ENCODE results near the gene LENG1.

Gene LENG1

GRCh38 chr19:54164369-54165068 lies 5.0 kb upstream of the LENG1 start:
- no peak for DNase-seq (ENCODE audit: low read depth in 2 of 2)

- no peak for DNase-seq (ENCODE audit: low read depth in 2 of 2)
Observed at GRCh38 chr19:54162884-54163283, 3.4 kb upstream of the LENG1 start.

DNA sequence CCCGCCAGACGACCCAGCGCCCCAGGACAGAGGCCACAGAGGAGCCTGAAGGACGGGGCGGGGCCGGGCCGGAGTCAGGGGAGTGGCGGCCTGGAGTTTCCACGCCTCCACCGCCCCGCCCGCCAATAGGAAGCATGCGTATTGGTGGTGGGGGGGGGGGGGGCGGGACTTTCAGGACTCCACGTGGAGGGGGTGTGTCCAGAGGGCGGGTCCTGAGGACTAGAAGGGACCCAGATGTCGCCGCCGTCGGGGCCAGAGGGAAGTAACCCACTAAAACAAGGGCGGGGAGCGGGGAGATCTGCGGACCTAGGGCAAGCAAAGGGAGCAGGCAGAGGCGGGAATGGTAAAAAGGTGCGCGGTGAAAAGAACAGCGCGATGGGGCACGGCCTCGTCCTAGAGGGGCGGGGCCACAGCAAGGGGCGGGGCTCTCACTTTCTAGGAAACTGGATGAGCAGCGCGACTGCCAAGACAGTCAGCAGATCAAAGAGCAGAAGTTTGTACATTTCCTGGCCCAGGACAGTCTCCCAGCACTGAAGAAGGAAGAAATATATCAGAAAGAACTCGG lies 2.8 kb upstream of the LENG1 start:
- peak; percentile 15 to 16 for DNase-seq (ENCODE audit: low read depth in 2 of 2)

DNA sequence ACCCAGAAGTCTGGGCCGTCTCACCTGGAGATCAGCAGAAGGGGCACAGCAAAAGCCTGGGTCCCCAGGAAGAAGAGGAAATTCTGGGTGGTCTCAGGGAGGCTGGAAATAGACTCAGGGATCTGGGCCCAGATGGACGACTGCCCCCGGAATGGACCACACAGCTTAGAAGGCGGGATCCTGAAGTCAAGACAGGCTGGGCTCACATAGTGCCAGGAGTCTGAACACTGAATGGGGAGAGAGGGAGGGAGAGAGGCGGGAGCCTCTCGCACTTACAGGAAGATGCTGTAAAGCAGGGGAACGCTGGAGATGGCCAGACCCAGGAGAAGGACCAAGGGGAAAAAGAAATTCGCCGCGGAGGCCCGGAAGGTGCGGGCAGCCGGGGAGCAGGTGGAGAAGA lies 1.3 kb upstream of the LENG1 start:
- no peak for DNase-seq (ENCODE audit: low read depth in 2 of 2)

DNA sequence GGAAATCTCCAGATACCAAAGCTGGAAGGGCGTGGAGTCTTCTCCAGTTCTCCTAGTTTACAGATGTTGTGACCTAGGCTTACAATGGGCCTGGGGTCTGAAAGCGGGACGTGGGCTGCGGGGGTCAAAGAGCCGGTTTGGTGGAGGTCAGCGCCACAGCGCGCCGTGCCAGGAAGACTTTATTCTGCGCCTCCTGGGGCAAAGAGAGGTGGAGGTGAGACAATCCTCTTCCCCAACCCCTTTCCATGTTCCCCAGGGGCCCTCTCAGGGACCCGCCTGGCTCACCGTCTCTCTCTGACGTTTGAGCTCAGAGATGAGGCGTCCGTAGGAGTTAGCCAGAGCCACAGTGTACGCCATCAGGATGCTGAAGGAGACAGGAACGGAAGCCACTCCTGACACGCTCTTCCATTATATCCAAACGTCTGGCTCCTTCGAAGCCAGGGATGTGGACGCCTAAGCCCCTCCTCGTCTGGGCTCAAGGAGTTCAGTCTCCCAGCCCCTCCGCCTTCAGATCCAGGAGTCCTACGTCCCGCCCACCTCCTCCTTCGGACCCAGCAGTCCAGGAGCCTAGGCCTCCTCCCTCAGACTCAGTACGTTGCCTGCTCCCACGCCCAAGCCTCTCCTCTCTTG lies 776 bp upstream of the LENG1 start:
- no peak for DNase-seq (ENCODE audit: low read depth in 2 of 2)

- no peak for DNase-seq (ENCODE audit: low read depth in 2 of 2)
Observed at GRCh38 chr19:54158812-54159351, 639 bp downstream of the LENG1 start.

DNA sequence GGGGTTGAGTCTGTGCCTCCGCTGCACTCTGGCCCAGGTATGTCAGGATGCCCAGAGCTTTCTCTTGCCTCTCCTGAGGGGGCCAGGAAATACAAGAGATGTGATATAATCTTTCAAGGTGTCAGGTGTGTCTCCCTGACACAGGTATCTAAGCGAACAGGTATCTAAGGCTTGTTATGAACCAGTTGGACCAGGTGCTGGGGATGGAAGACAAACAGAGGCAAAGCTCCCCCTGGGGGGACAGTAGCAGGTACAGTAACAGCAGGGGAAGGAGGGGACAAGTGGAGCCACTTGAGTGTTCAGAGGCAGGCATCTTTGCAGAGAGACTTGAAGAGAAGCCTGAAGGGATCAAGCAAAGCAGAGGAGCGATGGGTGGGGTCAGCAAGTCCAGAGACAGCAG lies 2.6 kb downstream of the LENG1 start:
- DNase-seq (ENCODE audit: low read depth in 2 of 2), result no peak

DNA sequence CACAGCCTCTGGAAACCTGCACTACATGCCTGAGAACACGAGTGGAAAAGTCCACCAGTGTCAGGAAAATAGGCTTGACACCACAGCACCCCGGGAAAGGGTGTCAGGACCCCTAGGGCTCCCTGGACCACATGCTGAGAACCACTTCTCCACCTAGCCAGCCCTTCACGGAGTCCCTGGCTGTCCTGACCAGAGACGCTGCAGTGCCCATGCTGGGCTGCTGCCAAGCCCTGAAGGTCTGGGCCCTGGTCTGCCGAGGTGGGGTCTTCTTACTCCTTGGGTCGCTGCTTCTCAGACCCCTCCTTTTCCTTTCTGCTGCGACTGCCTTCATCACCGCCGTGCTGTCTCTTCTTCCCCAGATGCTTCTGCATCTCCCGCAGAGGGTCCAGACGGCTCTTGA lies 3.0 kb downstream of the LENG1 start:
- no peak for DNase-seq (ENCODE audit: low read depth in 2 of 2)

GRCh38 chr19:54155694-54156093 lies 3.8 kb downstream of the LENG1 start:
- DNase-seq (ENCODE audit: low read depth in 2 of 2), result no peak

DNA sequence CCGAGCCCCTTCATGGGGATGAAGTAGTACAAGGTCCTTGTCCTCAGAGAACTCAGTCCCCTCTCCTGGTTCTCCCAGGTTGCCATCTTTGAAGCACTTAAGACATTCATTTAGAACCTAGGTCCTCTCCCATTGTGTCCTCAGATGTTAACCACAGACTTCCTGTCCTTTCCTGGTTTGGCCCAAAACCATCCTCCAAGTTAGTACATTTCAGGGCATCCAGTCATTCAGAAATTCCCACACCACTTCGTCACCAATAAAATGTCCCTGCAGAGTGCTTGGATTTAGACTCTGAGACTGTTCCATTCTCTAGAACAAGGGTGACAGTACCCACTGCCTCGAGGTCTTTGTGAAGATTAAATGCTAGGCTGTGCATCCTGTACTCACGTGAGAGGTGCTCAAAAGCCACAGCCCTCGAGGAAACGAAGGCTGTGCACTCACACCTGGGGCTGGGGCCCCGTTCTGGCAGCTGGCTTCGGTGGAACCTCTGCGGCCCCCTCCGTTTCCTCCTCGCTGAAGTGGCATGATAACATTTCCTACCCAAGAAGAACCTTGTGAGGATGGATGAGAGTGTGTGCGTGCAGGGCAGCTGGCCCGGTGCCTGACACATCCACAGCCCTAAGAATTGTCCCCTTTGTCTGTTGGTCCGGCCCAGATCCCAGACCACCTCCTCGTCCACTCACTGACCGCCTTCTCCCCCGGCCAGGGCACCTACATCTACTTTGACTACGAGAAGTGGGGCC lies 4.7 kb downstream of the LENG1 start:
- no peak for DNase-seq (ENCODE audit: low read depth in 2 of 2)

DNA sequence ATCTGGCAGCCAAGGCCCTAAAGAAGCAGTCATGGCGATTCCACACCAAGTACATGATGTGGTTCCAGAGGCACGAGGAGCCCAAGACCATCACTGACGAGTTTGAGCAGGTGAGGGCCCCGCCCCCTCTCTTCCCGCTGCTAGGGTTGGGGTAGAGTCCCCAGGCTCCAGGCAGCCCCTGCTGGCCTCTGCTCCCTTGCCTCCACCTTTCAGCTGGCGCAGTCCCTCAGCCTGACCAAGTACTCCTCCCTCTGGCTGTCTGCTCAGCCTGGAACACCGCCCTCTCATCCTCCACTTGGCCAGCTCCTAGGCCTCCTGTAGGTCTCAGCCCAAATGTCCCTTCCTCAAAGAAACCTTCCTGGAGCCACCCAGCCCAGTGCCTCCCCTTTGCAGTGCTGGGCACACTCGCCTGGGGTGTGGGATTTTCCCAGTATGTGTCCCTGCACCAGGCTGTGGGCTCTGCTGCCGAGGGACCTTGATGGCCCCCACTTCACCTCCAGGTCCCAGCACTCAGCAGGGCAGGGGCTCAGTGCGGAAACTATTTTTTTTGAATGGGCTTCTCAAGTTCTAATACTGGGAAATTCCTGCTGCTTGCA lies 5.7 kb downstream of the LENG1 start:
- no peak for DNase-seq (ENCODE audit: low read depth in 2 of 2)

DNA sequence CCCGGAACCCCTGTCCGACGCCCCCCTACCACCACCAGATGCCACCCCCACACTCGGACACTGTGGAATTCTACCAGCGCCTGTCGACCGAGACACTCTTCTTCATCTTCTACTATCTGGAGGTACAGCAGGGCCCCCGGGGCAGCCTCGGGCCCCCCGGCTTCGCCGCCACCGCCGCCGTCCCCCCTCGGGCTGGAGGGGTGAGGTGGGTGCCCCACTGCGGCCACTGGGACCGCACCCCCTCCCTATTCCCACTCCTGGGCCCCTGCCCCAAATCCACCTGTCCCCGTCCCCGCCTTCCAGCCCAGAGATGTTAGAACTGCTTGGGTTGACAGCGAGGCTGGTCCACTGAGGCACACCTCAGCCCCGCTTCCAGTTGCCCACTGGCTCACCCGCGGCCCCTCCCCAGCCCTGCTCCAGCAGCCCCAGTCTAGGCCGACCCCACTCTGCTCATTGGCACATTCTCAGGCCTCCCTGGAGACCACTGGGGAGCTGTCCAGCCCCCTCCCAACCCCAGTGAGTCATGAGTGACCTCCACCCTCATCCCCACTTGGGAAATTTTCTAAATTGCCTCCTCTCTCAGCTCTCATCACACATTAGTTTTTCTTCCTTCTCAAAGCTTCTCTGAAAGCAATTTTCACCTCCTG lies 6.5 kb downstream of the LENG1 start:
- DNase-seq (ENCODE audit: low read depth in 2 of 2), result no peak

DNA sequence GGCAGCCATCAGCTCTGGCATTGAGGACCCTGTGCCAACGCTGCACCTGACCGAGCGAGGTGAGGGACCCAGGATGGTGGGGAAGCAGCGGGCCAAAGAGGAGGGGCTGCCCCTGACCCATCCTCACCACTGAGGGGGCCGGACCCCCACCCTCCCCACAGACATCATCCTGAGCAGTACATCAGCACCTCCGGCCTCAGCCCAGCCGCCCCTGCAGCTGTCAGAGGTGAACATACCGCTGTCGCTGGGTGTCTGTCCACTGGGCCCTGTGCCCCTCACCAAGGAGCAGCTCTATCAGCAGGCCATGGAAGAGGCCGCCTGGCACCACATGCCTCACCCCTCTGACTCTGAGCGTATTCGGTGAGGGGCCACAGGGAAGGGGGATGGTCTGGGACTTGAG lies 7.3 kb downstream of the LENG1 start:
- DNase-seq (ENCODE audit: low read depth in 2 of 2), result no peak

DNA sequence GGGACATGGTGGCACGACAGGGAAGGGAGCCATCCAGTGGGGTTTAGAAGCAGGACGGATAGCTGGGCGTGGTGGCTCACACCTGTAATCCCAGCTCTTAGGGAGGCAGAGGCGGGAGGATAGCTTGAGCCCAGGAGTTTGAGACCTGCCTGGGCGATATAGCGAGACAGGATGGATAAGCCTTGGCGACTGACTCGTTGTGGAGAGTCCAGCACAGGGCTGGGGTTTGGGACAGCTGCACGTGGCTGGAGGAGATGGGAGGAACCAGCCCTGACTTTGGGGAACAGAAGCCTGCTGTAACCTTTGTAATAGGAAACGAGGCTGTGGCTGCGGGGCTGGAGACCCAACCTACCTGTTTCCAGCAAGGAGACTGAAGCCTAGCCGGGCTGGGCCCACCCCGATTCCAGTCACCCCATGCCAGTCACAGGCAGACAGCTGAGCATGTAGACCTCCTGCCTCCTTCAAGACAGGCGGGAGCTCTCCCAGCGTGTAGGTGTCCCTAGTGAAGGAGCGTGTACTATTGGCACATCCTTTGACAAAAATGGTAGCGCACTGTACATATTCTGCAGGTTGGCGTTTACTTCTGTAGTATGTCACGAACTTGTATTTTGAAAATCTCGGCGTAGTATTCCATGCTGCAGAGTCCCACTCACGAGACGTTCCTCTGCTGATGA lies 8.0 kb downstream of the LENG1 start:
- no peak for DNase-seq (ENCODE audit: low read depth in 2 of 2)

DNA sequence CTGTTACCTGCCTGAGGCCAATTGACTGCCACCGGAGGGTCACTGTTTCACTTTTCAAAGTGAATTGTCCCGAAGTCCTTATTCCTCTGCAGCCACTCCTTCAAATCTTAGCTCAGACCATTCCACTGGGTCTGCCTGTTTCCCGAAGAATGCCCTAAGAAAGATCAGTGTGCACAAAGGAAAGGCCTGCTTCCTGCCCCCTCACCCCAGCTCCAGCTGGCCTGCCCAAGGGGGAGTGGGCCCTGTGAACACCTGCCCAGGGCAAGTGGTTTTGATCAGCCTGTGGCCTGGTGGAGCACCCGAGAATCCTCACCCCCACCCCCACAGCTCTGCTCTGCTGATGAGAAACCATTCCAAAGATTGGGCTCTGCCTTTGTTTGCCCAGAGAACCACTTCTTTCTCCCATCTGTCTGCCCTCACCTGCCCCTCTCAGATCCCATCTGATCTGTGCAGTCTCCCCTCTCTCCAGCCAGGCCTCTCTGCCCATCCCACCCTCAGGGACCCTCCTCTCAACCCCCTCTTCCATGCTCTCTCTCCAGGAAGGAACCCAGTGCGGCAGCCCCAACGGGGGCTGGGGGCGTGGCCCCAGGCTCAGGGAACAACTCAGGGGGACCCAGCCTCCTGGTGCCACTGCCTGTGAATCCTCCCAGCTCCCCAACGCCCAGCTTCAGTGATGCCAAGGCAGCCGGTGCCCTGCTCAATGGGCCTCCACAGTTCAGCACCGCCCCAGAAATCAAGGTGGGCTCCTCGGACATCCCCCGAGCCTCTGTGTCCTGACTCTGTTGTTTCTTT lies 10.3 kb downstream of the LENG1 start:
- no peak for DNase-seq (ENCODE audit: low read depth in 2 of 2)

DNA sequence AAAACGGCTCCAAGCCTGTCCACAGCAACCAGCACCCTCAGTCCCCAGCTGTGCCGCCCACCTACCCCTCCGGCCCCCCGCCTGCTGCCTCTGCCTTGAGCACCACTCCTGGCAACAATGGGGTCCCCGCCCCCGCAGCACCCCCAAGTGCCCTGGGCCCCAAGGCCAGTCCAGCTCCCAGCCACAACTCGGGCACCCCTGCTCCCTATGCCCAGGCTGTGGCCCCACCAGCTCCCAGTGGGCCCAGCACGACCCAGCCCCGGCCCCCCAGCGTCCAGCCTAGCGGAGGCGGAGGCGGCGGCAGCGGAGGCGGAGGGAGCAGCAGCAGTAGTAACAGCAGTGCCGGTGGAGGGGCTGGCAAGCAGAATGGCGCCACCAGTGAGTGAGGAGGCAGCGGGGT lies 11.4 kb downstream of the LENG1 start:
- no peak for DNase-seq (ENCODE audit: low read depth in 2 of 2)

GRCh38 chr19:54147676-54148075 lies 11.8 kb downstream of the LENG1 start:
- DNase-seq (ENCODE audit: low read depth in 2 of 2), result no peak

- no peak for DNase-seq (ENCODE audit: low read depth in 2 of 2)
Observed at GRCh38 chr19:54145541-54146158, 13.9 kb downstream of the LENG1 start.

GRCh38 chr19:54142166-54142780 lies 17.2 kb downstream of the LENG1 start:
- DNase-seq (ENCODE audit: low read depth in 2 of 2), result no peak

All from fibroblast of skin of left quadriceps (primary cell).